Activated T-helper 9 cell treated with anti-CD3 and anti-CD28 coated beads, Interleukin-2, amount 50 U/mL, for 16 hours (primary cell): ENCODE measurements around the gene MSH2.
"Not testable (repeated sequence)": the region's sequence is repeated elsewhere in the genome, so short reads cannot be mapped to it uniquely, and the experiment has no call there.

Experiments
- DNase-seq: peaks from one replicate; pipeline ENCODE4 v3.0.0-alpha.2; 2020; ENCODE audit warnings: low read depth

MSH2 gene

GRCh38 chr2:47402805-47403608 lies at the start of gene MSH2:
MSH2 (plus strand) TSS chr2:47403156; CDS start chr2:47403192, 36 bp downstream.
- DNase-seq = peak; percentile 87

GRCh38 chr2:47354013-47354847 lies 48.7 kb upstream of the MSH2 start:
- DNase-seq = no peak

DNA sequence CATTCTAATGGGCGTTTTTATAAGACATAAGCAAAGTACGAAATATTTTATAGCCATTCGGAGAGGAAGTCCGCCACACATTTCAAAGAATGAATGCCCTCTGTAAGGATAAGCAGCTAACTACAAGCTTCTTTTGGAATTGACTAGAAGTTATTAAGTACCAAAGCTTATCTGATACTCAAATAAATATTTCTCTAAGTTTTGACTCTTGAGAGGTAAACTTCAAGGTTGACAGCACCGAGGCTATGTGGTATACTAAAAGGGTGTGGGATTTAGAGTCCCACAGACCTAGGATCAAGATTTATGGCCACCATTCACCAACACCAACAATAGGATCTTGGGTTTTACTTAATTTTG lies 48.1 kb upstream of the MSH2 start:
- no peak for DNase-seq

DNA sequence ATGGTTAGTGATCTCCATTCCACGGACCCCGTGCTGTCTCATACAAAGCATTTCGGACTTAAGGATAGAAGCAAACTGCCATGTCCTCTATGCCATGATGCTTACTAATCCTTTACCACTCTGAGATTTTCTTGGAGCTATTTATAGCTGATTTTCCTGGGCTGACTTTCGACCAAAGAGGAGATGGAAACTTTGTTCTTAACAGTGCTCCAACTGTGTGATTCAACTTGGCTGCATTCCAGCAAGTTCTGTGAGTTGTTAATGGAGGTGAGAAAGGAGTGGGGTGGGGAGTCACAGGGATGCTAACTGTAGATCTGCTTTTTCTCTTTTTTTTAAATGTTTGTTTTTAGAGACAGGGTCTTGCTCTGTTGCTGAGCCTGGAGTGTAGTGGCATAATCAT lies 45.5 kb upstream of the MSH2 start:
- no peak for DNase-seq

DNA sequence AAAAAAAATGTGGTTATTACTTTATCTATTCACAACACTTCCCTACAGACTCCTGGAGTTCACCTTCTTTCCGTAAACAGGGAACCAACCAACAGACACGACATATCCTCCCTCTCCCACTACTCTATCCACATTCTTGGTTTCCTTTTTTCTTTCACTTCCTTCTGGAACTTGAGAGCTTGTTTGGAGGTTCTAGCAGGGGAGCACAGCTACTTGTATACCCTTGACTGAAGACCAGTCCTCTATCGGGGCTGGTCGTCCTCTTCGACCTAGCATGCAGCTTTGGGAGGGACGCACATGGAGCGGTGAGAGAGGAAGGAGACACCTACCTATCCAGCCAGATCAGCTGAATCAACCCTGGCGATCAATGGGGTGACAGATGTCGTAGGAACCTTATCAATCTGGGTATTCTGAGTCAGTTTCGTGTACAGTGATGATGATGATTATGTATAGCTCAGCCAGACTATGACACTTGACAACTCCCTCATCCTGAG lies 43.5 kb upstream of the MSH2 start:
- no peak for DNase-seq

GRCh38 chr2:47360283-47360682 lies 42.7 kb upstream of the MSH2 start:
- DNase-seq = no peak

DNA sequence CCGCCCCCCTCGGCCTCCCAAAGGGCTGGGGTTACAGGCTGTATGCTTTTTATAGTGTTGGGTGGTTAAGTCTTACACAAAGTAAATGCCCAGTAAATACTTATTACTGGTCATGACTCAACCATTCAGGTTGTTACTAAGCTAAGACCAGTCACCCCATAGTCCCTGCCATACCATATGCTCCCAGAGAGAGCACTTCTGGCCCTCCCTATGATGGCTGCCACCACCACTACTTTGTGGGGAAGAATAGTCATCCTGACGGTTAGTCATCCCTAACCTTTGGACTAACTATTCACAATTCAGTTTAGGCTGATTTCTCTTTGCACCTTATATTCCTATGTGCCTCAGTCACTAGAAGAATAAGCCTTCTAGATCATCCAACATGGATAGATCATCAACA lies 42.0 kb upstream of the MSH2 start:
- no peak for DNase-seq

DNA sequence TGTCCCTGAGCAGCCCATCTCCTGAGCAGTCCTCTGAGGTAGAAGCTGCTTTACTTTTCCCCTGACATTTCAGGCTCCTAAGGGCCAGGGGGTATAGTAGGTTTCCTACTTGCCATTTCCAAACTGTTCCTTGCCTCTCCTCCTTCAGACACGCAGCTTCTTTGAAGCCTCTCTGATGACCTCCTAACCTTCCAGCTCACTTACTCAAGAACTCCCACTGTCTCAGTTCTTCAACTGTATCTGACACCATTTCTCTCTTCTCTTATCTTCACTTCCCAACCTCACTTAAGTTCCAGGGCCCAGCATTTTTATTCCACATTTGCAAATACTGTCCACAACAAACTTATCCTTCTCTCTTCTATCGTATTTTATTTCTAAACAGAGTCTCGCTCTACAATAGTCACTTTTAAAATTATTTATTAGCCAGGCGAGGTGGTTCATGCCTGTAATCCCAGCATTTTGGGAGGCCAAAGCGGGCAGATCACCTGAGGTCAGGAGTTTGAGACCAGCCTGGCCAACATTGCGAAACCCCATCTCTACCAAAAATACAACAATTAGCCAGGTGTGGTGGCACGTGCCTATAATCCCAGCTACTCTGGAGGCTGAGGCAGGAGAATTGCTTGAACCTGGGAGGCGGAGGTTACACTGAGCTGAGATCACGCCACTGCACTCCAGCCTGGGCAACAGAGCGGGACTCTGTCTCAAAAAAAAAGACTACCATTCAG lies 41.3 kb upstream of the MSH2 start:
- DNase-seq = not testable (repeated sequence)

DNA sequence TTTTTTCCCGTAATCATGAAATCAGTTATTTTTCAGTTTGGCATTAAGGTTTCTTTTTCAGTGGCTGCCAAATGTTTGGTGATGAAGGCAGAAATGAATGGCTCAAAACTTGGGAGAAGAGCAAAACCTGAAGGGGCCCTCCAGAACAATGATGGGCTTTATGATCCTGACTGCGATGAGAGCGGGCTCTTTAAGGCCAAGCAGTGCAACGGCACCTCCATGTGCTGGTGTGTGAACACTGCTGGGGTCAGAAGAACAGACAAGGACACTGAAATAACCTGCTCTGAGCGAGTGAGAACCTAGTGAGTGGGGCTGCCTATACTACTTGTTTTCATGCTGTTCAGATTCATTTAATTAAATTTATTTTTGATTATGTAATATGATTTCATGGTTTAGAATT lies 29.2 kb upstream of the MSH2 start:
- DNase-seq = no peak

- DNase-seq = no peak
Observed at GRCh38 chr2:47375307-47375706, 27.6 kb upstream of the MSH2 start.

DNA sequence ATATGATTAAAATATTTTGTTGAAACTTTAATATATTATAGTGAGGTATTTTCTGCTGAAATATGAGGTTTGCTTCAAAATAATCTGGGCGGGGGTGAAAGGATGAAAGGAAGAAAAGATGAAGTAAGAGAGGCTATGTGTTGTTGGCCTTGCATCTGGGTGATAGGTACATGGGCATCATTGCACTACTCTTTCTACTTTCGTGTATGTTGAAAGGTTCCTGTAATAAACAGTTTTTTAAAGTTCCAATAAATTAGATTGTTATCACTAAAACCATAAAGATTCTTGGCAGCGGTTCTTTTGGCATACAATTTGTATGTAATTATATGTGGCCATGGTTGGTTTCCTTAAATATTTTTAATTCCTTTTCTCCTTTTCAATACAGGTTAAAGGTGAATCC lies 23.6 kb upstream of the MSH2 start:
- no peak for DNase-seq

- DNase-seq = no peak
Observed at GRCh38 chr2:47381408-47381807, 21.5 kb upstream of the MSH2 start.

DNA sequence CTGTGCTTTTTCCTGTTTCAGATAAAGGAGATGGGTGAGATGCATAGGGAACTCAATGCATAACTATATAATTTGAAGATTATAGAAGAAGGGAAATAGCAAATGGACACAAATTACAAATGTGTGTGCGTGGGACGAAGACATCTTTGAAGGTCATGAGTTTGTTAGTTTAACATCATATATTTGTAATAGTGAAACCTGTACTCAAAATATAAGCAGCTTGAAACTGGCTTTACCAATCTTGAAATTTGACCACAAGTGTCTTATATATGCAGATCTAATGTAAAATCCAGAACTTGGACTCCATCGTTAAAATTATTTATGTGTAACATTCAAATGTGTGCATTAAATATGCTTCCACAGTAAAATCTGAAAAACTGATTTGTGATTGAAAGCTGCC lies 16.4 kb upstream of the MSH2 start:
- no peak for DNase-seq

GRCh38 chr2:47388888-47389287 lies 14.1 kb upstream of the MSH2 start:
- DNase-seq = no peak

- no peak for DNase-seq
Observed at GRCh38 chr2:47389692-47390091, 13.3 kb upstream of the MSH2 start.

GRCh38 chr2:47401789-47402554 lies 984 bp upstream of the MSH2 start:
- DNase-seq = no peak

DNA sequence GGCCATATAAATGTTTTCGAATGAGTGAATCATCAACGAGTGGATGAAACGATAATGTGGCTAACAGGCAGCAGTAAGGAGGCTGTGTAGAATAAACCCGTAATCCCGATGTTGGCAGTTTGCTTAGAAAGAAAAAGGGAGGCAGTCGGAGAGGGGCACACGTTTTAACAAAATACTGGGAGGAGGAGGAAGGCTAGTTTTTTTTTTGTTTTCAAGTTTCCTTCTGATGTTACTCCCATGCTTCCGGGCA lies 476 bp upstream of the MSH2 start:
- DNase-seq = no peak

- DNase-seq = no peak
Observed at GRCh38 chr2:47403609-47404193, 745 bp downstream of the MSH2 start.

DNA sequence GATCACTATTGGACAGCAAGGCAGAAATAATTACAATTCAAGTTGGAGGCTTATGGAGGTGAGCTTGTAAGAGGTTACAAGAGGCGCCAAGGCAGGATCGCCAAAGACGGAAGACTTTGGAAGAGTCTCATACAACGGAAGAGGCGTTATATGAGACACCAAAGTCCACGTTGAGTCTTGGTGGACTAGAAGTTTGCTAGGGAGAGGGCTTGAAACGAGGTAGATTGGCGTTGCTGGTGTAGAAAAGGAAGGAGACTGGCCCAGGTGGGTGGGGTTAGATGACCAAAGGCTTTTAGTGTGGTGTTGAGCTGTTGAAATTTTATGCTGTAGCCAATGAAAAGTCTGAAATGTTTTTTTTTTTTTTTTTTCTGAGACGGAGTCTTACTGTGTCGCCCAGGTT lies 1.4 kb downstream of the MSH2 start:
- no peak for DNase-seq

- DNase-seq = no peak
Observed at GRCh38 chr2:47405757-47406156, 2.8 kb downstream of the MSH2 start.

DNA sequence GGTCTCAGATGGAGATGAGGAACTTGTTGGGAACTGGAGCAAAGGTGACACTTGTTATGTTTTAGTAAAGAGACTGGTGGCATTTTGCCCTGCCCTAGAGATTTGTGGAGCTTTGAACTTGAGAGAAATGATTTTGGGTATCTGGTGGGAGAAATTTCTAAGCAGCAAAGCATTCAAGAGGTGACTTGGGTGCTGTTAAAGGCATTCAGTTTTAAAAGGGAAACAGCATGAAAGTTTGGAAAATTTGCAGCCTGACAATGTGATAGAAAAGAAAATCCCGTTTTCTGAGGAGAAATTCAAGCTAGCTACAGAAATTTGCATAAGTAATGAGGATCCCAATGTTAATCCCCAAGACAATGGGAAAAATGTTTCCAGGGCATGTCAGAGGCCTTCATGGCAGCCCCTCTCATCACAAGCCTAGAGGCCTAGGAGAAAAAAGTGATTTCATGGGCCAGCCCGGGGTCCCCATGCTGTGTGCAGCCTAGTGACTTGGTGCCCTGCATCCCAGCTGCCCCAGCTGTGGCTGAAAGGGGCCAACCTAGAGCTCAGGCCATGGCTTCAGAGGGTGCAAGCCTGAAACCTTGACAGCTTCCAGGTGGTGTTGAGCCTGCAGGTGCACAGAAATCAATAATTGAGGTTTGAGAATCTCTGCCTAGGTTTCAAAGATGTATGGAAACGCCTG lies 3.8 kb downstream of the MSH2 start:
- not testable (repeated sequence) for DNase-seq
